Anterior cingulate cortex (tissue), 58 donors: ENCODE measurements around the gene CDH4.
A peak's percentile ranks its signal among the peaks of the same experiment; 100 is the strongest.

Source experiments
- DNase-seq, 58 donors: peaks; one replicate each; lab custom pipeline; 2025; lab: John Stamatoyannopoulos, UW

CDH4 gene

GRCh38 chr20:61604549-61604948, 352.5 kb downstream of the CDH4 start:
- DNase-seq: no peak

GRCh38 chr20:61605283-61605682, 353.2 kb downstream of the CDH4 start:
- DNase-seq: no peak

- DNase-seq: no peak
Measured at GRCh38 chr20:61605862-61606557, 353.9 kb downstream of the CDH4 start.

- DNase-seq: no peak
Measured at GRCh38 chr20:61608275-61609085, 356.4 kb downstream of the CDH4 start.

- no peak for DNase-seq
Measured at GRCh38 chr20:61609461-61609860, 357.4 kb downstream of the CDH4 start.

GRCh38 chr20:61611401-61612180, 359.5 kb downstream of the CDH4 start:
- no peak for DNase-seq

GRCh38 chr20:61613917-61614705, 362.1 kb downstream of the CDH4 start:
- no peak for DNase-seq

- no peak for DNase-seq
Measured at GRCh38 chr20:61614706-61615100, 362.6 kb downstream of the CDH4 start.

GRCh38 chr20:61615806-61616205, 363.7 kb downstream of the CDH4 start:
- DNase-seq: no peak

- peak in 17 of 58 donors; percentile 8 to 60 (median 28) for DNase-seq
Measured at GRCh38 chr20:61619751-61620150, 367.7 kb downstream of the CDH4 start.

GRCh38 chr20:61620174-61620573, 368.1 kb downstream of the CDH4 start:
- no peak for DNase-seq

- DNase-seq: peak in 21 of 58 donors; percentile 10 to 59 (median 26)
Measured at GRCh38 chr20:61621035-61621730, 369.1 kb downstream of the CDH4 start.

GRCh38 chr20:61621852-61622251, 369.8 kb downstream of the CDH4 start:
- DNase-seq: no peak

GRCh38 chr20:61623451-61623850, 371.4 kb downstream of the CDH4 start:
- no peak for DNase-seq

GRCh38 chr20:61625246-61625645, 373.2 kb downstream of the CDH4 start:
- no peak for DNase-seq

GRCh38 chr20:61626412-61626811, 374.4 kb downstream of the CDH4 start:
- no peak for DNase-seq

GRCh38 chr20:61627791-61628415, 375.8 kb downstream of the CDH4 start:
- DNase-seq: no peak

- peak in 6 of 58 donors; percentile 8 to 59 (median 39) for DNase-seq
Measured at GRCh38 chr20:61628480-61628879, 376.4 kb downstream of the CDH4 start.
